Smooth muscle cell (in vitro differentiated cells): Measurements from ENCODE around the gene AFF3. TPM values are rescaled to one million over a fixed set of nuclear protein-coding genes. Genes with fewer than 3 reads are reported as not detected.

Experiments used
- DNase-seq: peaks from one replicate; lab custom pipeline; 2025; ENCODE audit not compliant: unreplicated experiment; lab: John Stamatoyannopoulos, UW
- H2AFZ ChIP-seq: fragments of 200-600 bp; sonication (generic); 2 replicates; pipeline ENCODE4 v1.6.0; 2016; ENCODE audit warnings: antibody characterized with exemption, low read depth, mild to moderate bottlenecking
- H3F3A ChIP-seq: fragments of 200-600 bp; sonication (generic); 2 replicates; pipeline ENCODE4 v1.6.0; 2017; ENCODE audit warnings: antibody characterized with exemption, low read depth
- H3K27ac ChIP-seq: fragments of 200-600 bp; sonication (generic); 2 replicates; pipeline ENCODE4 v1.5.1; 2016; ENCODE audit warnings: low read depth, mild to moderate bottlenecking
- H3K27me3 ChIP-seq: fragments of 200-600 bp; sonication (generic); 2 replicates; pipeline ENCODE4 v1.6.1; 2016; ENCODE audit warnings: low read depth, mild to moderate bottlenecking
- H3K36me3 ChIP-seq: fragments of 200-600 bp; sonication (generic); 2 replicates; pipeline ENCODE4 v1.5.1; 2016; ENCODE audit warnings: low read depth
- H3K4me1 ChIP-seq: fragments of 200-600 bp; sonication (generic); 2 replicates; pipeline ENCODE4 v1.5.1; 2016; ENCODE audit warnings: low read depth
- H3K4me2 ChIP-seq: fragments of 200-600 bp; sonication (generic); 2 replicates; pipeline ENCODE4 v1.6.0; 2016; ENCODE audit warnings: mild to moderate bottlenecking
- H3K4me3 ChIP-seq: fragments of 200-600 bp; sonication (generic); 2 replicates; pipeline ENCODE4 v1.5.1; 2016; ENCODE audit warnings: mild to moderate bottlenecking
- H3K79me2 ChIP-seq: fragments of 200-600 bp; sonication (generic); 2 replicates; pipeline ENCODE4 v1.6.0; 2016; ENCODE audit warnings: low read depth, mild to moderate bottlenecking
- H3K9ac ChIP-seq: fragments of 200-600 bp; sonication (generic); 2 replicates; pipeline ENCODE4 v1.6.0; 2016; ENCODE audit warnings: low read depth
- H3K9me3 ChIP-seq: fragments of 200-600 bp; sonication (generic); replicated peaks from 2 replicates; pipeline ENCODE4 v1.5.1; 2016; ENCODE audit warnings: low read depth
- H4K20me1 ChIP-seq: fragments of 200-600 bp; sonication (generic); 2 replicates; pipeline ENCODE4 v1.6.0; 2016; ENCODE audit warnings: low read depth
- CTCF ChIP-seq: fragments of 200-600 bp; sonication (generic); IDR thresholded peaks from 2 replicates; pipeline ENCODE4 v1.5.1; 2017; ENCODE audit warnings: borderline replicate concordance, mild to moderate bottlenecking, antibody characterized with exemption; ENCODE audit not compliant: insufficient read depth, poor library complexity, severe bottlenecking
- WGBS: methylation state at CpG from one replicate; pipeline ENCODE4 v1.1.7; 2016; ENCODE audit warnings: low lambda C conversion rate; 5-methylcytosine and 5-hydroxymethylcytosine counted together
- polyA plus RNA-seq: library from polyadenylated mRNA; unstranded; fragments of >200 nt; fragmentation: Nextera tagmentation; extraction: Ambion mirVana; gene quantifications from 2 replicates; pipeline ENCODE4 v1.2.1, GENCODE V29; 2016
- total RNA-seq: library from RNA; depleted of rRNA; stranded (reverse); fragments of >200 nt; gene quantifications from 2 replicates; pipeline ENCODE4 v1.2.3, GENCODE V29; 2014

The AFF3 gene
- total and polyA plus RNA-seq, 2 experiments from 2014 or later: 0.27 to 0.39 TPM

DNA sequence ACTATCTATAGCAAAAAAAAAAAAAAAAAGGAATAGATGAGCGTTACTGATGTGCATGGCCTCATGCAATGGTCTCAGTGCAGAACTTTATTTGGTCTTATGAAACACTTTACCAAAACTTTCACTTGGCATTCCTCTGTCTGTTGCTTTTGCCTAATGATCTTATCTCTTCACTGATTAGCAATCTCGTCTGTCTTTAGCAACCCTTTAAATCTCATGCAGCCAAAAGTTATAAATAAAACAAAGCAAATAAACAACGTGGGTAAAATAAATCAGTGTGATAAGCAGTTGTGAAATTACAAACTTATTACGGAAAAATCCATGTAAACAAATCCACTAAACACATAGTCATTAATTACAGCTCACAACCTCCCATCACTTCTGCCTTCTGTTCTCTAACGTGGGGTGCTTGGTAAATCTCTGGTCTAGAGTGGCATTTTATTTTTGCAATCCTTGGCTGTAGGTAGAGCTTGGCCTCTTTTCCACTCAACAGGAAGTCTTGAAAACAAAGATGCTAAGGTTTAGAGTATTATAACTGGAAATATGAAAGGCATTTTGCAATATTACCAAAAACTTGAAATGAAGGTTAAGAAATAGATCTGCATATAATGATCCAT, 288.0 kb downstream of the AFF3 start:
- Histone ChIP-seq H3K27ac (no peak overlapping the region), H3K79me2 (no peaks in the 10 kb centered on the region), H2AFZ (no peak overlapping the region), H3K9me3 (no peaks in the 10 kb centered on the region), H3K9ac (no peak overlapping the region), H3K4me1 (no peaks in the 10 kb centered on the region), H3F3A (no peaks in the 10 kb centered on the region), H4K20me1 (no peaks in the 10 kb centered on the region), H3K36me3 (no peaks in the 10 kb centered on the region), H3K4me3 (no peak overlapping the region), H3K4me2 (no peak overlapping the region), H3K27me3 (no peaks in the 10 kb centered on the region)
- no peak for TF ChIP-seq CTCF
- 32% methylated on average over 5 of the region's 5 CpGs for WGBS
- DNase-seq: no peak

DNA sequence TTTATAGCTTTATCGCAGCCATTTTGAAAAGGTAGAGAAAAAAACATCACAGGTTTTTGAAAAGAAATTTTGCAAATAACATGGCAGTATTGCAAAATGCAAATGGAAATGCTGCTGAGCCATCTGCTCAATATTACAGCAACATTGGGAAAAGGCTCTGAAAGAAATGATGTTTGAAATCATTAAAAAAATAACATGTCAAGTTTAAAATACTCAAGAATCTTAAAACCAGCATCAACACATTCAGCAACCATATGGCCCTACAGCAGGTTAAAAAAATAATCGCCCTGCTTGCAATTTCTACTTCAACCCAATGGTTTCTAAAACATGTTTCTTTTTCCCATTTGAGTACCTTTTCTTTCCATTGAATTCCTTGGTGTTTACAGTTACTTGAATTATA, 289.4 kb downstream of the AFF3 start:
- TF ChIP-seq CTCF: no peak
- H3K9ac ChIP-seq: no peak overlapping the region

DNA sequence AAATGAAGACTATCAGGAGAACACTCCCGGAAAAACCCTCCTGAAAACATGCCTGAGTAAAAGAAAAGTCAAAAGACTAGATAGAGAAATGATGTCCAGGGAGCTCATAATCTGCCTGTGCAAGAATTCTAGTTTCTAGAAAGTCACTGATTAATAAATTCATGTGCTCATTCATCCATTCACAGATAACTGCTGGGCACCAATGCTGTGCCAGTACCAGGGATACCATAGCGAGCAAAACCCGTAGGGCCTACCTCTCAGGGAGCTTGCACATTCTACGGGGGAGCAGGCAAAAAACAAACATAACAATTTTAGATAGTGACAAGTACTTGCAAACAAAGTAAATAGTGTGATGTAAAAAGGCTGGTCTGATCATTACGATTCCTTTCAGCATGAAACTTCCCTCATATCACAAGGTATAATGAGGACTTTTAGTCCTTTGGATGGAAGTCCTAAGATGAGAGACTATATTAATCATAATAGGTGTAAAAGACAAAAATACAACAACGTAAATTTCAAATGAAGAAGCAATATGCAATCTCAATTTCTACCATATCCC, 289.9 kb downstream of the AFF3 start:
- Histone ChIP-seq H3K36me3 (no peaks in the 10 kb centered on the region), H3K4me2 (no peak overlapping the region), H3K4me3 (no peak overlapping the region), H4K20me1 (no peaks in the 10 kb centered on the region), H3F3A (no peaks in the 10 kb centered on the region), H3K79me2 (no peaks in the 10 kb centered on the region), H3K27me3 (peaks cover 7% of the 10 kb centered on the region), H3K4me1 (no peaks in the 10 kb centered on the region), H2AFZ (no peak overlapping the region), H3K9ac (no peak overlapping the region), H3K9me3 (no peaks in the 10 kb centered on the region), H3K27ac (no peak overlapping the region)
- no peak for TF ChIP-seq CTCF
- 94% methylated on average over 6 of the region's 6 CpGs for WGBS
- DNase-seq: no peak

More for the DNA sequence above, 289.4 kb downstream of the AFF3 start:
- Histone ChIP-seq H3K36me3 (no peaks in the 10 kb centered on the region), H3F3A (no peaks in the 10 kb centered on the region), H3K27me3 (peaks cover 7% of the 10 kb centered on the region), H3K4me1 (no peaks in the 10 kb centered on the region), H4K20me1 (no peaks in the 10 kb centered on the region), H3K27ac (no peak overlapping the region), H2AFZ (no peak overlapping the region), H3K4me3 (no peak overlapping the region), H3K9me3 (no peaks in the 10 kb centered on the region), H3K4me2 (no peak overlapping the region), H3K79me2 (no peaks in the 10 kb centered on the region)
- DNase-seq: no peak
- 95% methylated on average over 2 of the region's 2 CpGs for WGBS

DNA sequence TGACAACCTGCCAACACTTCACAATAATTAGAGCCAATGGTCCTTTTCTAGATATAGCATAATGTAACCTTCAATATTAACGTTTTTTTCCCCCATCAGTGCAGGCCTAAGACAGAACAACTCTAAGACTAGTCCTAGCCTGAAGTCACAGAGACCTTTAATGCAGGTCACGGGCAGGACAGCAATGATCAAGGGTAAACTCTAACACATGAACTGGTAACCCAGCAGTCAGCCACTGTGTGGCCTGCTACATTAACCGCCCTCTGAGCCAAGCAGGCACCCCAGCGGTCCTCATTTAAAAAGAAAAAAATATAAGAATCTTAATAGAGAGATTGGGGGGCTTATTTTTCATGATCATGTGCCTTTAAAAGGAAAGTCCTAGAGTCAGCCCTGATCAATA, 290.6 kb downstream of the AFF3 start:
- Histone ChIP-seq H2AFZ (no peak overlapping the region), H3K36me3 (no peaks in the 10 kb centered on the region), H3K4me2 (no peak overlapping the region), H3K9me3 (no peaks in the 10 kb centered on the region), H3K27ac (no peak overlapping the region), H3K4me1 (no peaks in the 10 kb centered on the region), H3K27me3 (peaks cover 7% of the 10 kb centered on the region), H4K20me1 (no peaks in the 10 kb centered on the region), H3K9ac (no peak overlapping the region), H3F3A (no peaks in the 10 kb centered on the region), H3K79me2 (no peaks in the 10 kb centered on the region), H3K4me3 (no peak overlapping the region)
- 89% methylated on average over 4 of the region's 4 CpGs for WGBS
- no peak for TF ChIP-seq CTCF
- no peak for DNase-seq
